Retina (tissue), 1 donor: ENCODE results near the gene MESD.
A peak's percentile ranks its signal among the peaks of the same experiment; 100 is the strongest.
"Not testable (repeated sequence)": the region's sequence is repeated elsewhere in the genome, so short reads cannot be mapped to it uniquely, and the experiment has no call there.

ENCODE experiments used
- DNase-seq: peaks from one replicate; pipeline ENCODE4 v3.0.0-alpha.2; 2016

The MESD gene

GRCh38 chr15:80988148-80988796, 1.3 kb downstream of the MESD start:
- no peak for DNase-seq

GRCh38 chr15:80986487-80986886, 3.1 kb downstream of the MESD start:
- DNase-seq = no peak

- no peak for DNase-seq
These were observed 3.6 kb downstream of the MESD start for GRCh38 chr15:80985981-80986380.

GRCh38 chr15:80984856-80985255, 4.8 kb downstream of the MESD start:
- no peak for DNase-seq

- no peak for DNase-seq
These were observed 6.8 kb downstream of the MESD start for GRCh38 chr15:80982839-80983238.

GRCh38 chr15:80982205-80982604, 7.4 kb downstream of the MESD start:
- no peak for DNase-seq

- no peak for DNase-seq
These were observed 9.9 kb downstream of the MESD start for GRCh38 chr15:80979538-80980200.

GRCh38 chr15:80978685-80979329, 10.8 kb downstream of the MESD start:
- DNase-seq = no peak

GRCh38 chr15:80977627-80978036, 12.0 kb downstream of the MESD start:
- peak; percentile 39 for DNase-seq

- no peak for DNase-seq
These were observed 12.8 kb downstream of the MESD start for GRCh38 chr15:80976851-80977250.

GRCh38 chr15:80974914-80975313, 14.7 kb downstream of the MESD start:
- DNase-seq = no peak

GRCh38 chr15:80972276-80972675, 17.3 kb downstream of the MESD start:
- no peak for DNase-seq

GRCh38 chr15:80971143-80971542, 18.5 kb downstream of the MESD start:
- DNase-seq = no peak

GRCh38 chr15:80970658-80971057, 19.0 kb downstream of the MESD start:
- DNase-seq = no peak

- peak; percentile 75 for DNase-seq
These were observed 19.5 kb downstream of the MESD start for GRCh38 chr15:80970018-80970657.

- DNase-seq = no peak
These were observed 20.3 kb downstream of the MESD start for GRCh38 chr15:80969316-80969715.

- no peak for DNase-seq
These were observed 21.6 kb downstream of the MESD start for GRCh38 chr15:80967991-80968510.

GRCh38 chr15:80967451-80967850, 22.2 kb downstream of the MESD start:
- DNase-seq = no peak

GRCh38 chr15:80966431-80967197, 23.0 kb downstream of the MESD start:
- DNase-seq = peak; percentile 35

- DNase-seq = not testable (repeated sequence)
These were observed 24.2 kb downstream of the MESD start for GRCh38 chr15:80965454-80965853.

- no peak for DNase-seq
These were observed 30.7 kb downstream of the MESD start for GRCh38 chr15:80958818-80959495.

GRCh38 chr15:80957976-80958375, 31.6 kb downstream of the MESD start:
- DNase-seq = no peak
